Measurements from ENCODE around the gene UGT1A10. TPM values are rescaled to one million over a fixed set of nuclear protein-coding genes. Genes with fewer than 3 reads are reported as not detected.

The UGT1A10 gene
- total RNA-seq, 1 experiment from 2014 or later: not detected

DNA sequence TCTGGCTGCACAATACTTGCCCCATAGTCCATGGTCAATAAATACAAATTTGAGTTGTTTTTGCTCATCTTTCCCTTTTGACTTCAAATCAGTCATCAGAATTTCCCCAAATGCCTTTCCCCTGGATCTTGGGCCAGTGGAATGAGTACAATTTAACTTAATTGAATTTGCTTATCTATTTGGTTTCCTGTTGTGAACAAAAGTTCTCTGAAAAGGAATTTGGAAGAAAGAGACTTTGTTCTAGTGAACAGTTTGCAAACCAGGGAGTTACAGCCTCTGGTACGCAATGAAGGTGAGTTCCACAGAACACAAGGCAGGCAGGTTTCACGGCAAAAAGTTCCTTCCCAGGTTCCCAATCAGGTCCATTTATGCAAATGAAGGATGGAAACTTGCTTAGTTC lies 122.6 kb downstream of the UGT1A10 start:
- Mint-ChIP-seq H3K27me3 (ENCODE audit: low read depth) (peaks cover 9% of the 10 kb centered on the region), H3K4me3 (no peak overlapping the region), H3K36me3 (ENCODE audit: insufficient read depth in 1 of 3, low read depth in 3 of 3) (no peaks in the 10 kb centered on the region), H3K27ac (no peak overlapping the region), H3K9me3 (peaks cover 2 to 3% of the 10 kb centered on the region in 2 experiments; a peak in 4 of 5 replicates), H3K4me1 (no peaks in the 10 kb centered on the region)
- Histone ChIP-seq H2BK20ac (ENCODE audit: low read depth, low read length, poor library complexity, severe bottlenecking) (no peak overlapping the region), H4K8ac (replicated peaks; ENCODE audit: insufficient read length, low read depth, low read length) (no peak overlapping the region), H3K18ac (ENCODE audit: insufficient read length, low read depth, low read length) (no peak overlapping the region), H3K56ac (ENCODE audit: insufficient read length, low read depth, low read length) (no peak overlapping the region), H4K5ac (ENCODE audit: insufficient read length, low read depth, low read length) (no peak overlapping the region), H3K23me2 (ENCODE audit: insufficient read length, low read depth, low read length, poor library complexity, severe bottlenecking) (no peaks in the 10 kb centered on the region), H3K4ac (ENCODE audit: low read depth, low read length) (no peak overlapping the region), H2BK12ac (ENCODE audit: insufficient read length, low read depth, low read length) (no peak overlapping the region), H3K9me3 (ENCODE audit: control insufficient read depth, low read depth, low read length) (no peaks in the 10 kb centered on the region), H2BK120ac (ENCODE audit: low read depth, low read length, poor library complexity, severe bottlenecking) (no peak overlapping the region), H3K4me2 (ENCODE audit: insufficient read depth, insufficient read length, low read length) (no peak overlapping the region), H2BK5ac (ENCODE audit: insufficient read length, low read length) (no peak overlapping the region), H3K79me1 (ENCODE audit: insufficient read depth, low read depth, low read length, poor library complexity, severe bottlenecking) (no peaks in the 10 kb centered on the region), H3K23ac (ENCODE audit: insufficient read length, low read depth, low read length) (no peak overlapping the region), H3T11ph (ENCODE audit: low read length) (no peak overlapping the region), H3K14ac (ENCODE audit: insufficient read depth, low read length) (no peak overlapping the region), H2BK15ac (ENCODE audit: low read depth, low read length) (no peak overlapping the region), H4K20me1 (ENCODE audit: control insufficient read depth, insufficient read depth, insufficient read length) (no peaks in the 10 kb centered on the region), H2AFZ (ENCODE audit: low read length) (no peak overlapping the region), H3K27me3 (ENCODE audit: insufficient read depth, low read length) (no peaks in the 10 kb centered on the region), H3K4me1 (ENCODE audit: insufficient read depth, low read length) (no peaks in the 10 kb centered on the region), H3K27ac (ENCODE audit: insufficient read length, low read depth, low read length) (no peak overlapping the region), H2AK5ac (ENCODE audit: insufficient read length, low read length) (no peak overlapping the region), H3K9ac (ENCODE audit: extremely low read depth, insufficient read length, low read length) (no peak overlapping the region), H3K79me2 (ENCODE audit: insufficient read depth, low read length) (no peaks in the 10 kb centered on the region), H4K91ac (ENCODE audit: insufficient read length, low read depth, low read length) (no peak overlapping the region)
- no CpG with 5 or more reads among the region's 2 CpGs for WGBS (ENCODE audit: extremely low coverage, insufficient read length, low lambda C conversion rate)
- DNase-seq: no peak
- TF ChIP-seq CTCF (conservative IDR thresholded peaks at IDR 0.05): no peak
